ENCODE data around the gene CTNNA2.

DNA sequence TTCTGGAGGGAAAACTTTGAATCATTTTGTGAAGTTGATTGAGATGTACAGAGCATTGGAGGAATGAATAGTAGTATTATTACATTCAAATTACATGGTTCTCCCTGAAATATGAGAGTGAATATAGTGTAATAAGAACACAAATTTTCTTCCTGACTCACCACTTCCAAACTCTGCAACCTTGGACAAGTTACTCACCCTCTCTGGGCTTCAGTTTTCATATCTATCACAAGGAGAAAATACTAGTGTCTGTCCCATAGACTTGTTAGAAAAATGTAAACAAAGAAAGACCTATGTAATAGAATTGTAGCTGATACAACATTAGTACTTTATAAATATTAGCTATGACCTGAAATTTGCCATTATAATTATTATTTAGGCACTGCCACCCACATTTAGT lies 640.9 kb downstream of the CTNNA2 start:
- TF ChIP-seq, protein P1, sequence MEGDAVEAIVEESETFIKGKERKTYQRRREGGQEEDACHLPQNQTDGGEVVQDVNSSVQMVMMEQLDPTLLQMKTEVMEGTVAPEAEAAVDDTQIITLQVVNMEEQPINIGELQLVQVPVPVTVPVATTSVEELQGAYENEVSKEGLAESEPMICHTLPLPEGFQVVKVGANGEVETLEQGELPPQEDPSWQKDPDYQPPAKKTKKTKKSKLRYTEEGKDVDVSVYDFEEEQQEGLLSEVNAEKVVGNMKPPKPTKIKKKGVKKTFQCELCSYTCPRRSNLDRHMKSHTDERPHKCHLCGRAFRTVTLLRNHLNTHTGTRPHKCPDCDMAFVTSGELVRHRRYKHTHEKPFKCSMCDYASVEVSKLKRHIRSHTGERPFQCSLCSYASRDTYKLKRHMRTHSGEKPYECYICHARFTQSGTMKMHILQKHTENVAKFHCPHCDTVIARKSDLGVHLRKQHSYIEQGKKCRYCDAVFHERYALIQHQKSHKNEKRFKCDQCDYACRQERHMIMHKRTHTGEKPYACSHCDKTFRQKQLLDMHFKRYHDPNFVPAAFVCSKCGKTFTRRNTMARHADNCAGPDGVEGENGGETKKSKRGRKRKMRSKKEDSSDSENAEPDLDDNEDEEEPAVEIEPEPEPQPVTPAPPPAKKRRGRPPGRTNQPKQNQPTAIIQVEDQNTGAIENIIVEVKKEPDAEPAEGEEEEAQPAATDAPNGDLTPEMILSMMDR (IDR thresholded peaks at IDR 0.05): no peak
- no peak for TF ChIP-seq EZH2phosphoT487 (IDR thresholded peaks at IDR 0.05)

Data from neural progenitor cell (in vitro differentiated cells).